Measurements from ENCODE around the gene MYD88. TPM values are rescaled to one million over a fixed set of nuclear protein-coding genes. Genes with fewer than 3 reads are reported as not detected.

Gene MYD88
- total and polyA plus RNA-seq, 9 of the 15 experiments (the other 6 are each of a cell fraction or from before 2014, with no cell fraction given), result 3.2 to 47.3 (median 27.6) TPM

DNA sequence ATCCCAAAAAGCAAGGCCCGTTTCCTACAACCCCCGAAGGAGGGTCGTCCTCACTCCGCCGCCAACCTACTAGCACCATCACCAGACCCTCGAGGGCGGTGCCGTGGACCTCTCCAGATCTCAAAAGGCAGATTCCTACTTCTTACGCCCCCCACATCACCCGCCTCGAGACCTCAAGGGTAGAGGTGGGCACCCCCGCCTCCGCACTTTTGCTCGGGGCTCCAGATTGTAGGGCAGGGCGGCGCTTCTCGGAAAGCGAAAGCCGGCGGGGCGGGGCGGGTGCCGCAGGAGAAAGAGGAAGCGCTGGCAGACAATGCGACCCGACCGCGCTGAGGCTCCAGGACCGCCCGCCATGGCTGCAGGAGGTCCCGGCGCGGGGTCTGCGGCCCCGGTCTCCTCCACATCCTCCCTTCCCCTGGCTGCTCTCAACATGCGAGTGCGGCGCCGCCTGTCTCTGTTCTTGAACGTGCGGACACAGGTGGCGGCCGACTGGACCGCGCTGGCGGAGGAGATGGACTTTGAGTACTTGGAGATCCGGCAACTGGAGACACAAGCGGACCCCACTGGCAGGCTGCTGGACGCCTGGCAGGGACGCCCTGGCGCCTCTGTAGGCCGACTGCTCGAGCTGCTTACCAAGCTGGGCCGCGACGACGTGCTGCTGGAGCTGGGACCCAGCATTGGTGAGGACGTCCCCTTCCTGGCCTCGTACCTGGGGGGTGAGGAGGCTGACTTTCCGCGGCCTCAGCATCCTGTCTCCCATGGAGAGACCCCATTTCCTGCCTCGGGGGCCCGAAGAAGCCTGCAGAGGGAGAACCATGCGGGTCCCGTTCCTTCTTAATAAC is at the start of gene MYD88 (continued):
- TF ChIP-seq NFE2 (IDR thresholded peaks at IDR 0.05; ENCODE audit: low read depth) (no peak), ZNF696 (CRISPR knock-in tag; conservative IDR thresholded peaks at IDR 0.05) (no peak), CXXC5 (CRISPR knock-in tag; IDR thresholded peaks at IDR 0.05) (no peak; the same call in 1 of the 2 replicates), HMG20B (CRISPR knock-in tag; IDR thresholded peaks at IDR 0.05) (no peak), ZNF263 (CRISPR knock-in tag; IDR thresholded peaks at IDR 0.05; ENCODE audit: borderline replicate concordance) (no peak), MIER1 (IDR thresholded peaks at IDR 0.05; ENCODE audit: low read depth) (no peak), WHSC1 (IDR thresholded peaks at IDR 0.05; ENCODE audit: low read length) (no peak), RUNX1 (IDR thresholded peaks at IDR 0.05; ENCODE audit: low read depth) (no peak), KDM2B (CRISPR knock-in tag; IDR thresholded peaks at IDR 0.05) (no peak), ZNF140 (CRISPR knock-in tag; IDR thresholded peaks at IDR 0.05) (no peak), CBX3 (IDR thresholded peaks at IDR 0.05; ENCODE audit: borderline replicate concordance in 1 of 2, low read length in 2 of 2) (no peak), ELF2 (CRISPR knock-in tag; IDR thresholded peaks at IDR 0.05) (no peak), CEBPG (CRISPR knock-in tag; IDR thresholded peaks at IDR 0.05) (no peak), CEBPG (tag; conservative IDR thresholded peaks at IDR 0.05 in 1 of 2, IDR thresholded peaks at IDR 0.05 in 1 of 2) (no peak), TOE1 (IDR thresholded peaks at IDR 0.05; ENCODE audit: borderline replicate concordance) (no peak), TOE1 (CRISPR knock-in tag; IDR thresholded peaks at IDR 0.05; ENCODE audit: borderline replicate concordance, low read depth) (no peak), ZNF347 (CRISPR knock-in tag; IDR thresholded peaks at IDR 0.05; ENCODE audit: low read depth) (no peak), ZNF224 (CRISPR knock-in tag; IDR thresholded peaks at IDR 0.05) (no peak)
- TF ChIP-seq, protein P1, sequence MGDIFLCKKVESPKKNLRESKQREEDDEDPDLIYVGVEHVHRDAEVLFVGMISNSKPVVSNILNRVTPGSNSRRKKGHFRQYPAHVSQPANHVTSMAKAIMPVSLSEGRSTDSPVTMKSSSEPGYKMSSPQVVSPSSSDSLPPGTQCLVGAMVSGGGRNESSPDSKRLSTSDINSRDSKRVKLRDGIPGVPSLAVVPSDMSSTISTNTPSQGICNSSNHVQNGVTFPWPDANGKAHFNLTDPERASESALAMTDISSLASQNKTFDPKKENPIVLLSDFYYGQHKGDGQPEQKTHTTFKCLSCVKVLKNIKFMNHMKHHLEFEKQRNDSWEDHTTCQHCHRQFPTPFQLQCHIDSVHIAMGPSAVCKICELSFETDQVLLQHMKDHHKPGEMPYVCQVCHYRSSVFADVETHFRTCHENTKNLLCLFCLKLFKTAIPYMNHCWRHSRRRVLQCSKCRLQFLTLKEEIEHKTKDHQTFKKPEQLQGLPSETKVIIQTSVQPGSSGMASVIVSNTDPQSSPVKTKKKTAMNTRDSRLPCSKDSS (IDR thresholded peaks at IDR 0.05; ENCODE audit: low read depth, partially characterized antibody), result no peak
- TF ChIP-seq, protein P2, sequence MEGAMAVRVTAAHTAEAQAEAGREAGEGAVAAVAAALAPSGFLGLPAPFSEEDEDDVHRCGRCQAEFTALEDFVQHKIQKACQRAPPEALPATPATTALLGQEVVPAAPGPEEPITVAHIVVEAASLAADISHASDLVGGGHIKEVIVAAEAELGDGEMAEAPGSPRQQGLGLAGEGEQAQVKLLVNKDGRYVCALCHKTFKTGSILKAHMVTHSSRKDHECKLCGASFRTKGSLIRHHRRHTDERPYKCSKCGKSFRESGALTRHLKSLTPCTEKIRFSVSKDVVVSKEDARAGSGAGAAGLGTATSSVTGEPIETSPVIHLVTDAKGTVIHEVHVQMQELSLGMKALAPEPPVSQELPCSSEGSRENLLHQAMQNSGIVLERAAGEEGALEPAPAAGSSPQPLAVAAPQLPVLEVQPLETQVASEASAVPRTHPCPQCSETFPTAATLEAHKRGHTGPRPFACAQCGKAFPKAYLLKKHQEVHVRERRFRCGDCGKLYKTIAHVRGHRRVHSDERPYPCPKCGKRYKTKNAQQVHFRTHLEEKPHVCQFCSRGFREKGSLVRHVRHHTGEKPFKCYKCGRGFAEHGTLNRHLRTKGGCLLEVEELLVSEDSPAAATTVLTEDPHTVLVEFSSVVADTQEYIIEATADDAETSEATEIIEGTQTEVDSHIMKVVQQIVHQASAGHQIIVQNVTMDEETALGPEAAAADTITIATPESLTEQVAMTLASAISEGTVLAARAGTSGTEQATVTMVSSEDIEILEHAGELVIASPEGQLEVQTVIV (CRISPR knock-in tag; IDR thresholded peaks at IDR 0.05; ENCODE audit: borderline replicate concordance), result no peak
- TF ChIP-seq, protein P3, sequence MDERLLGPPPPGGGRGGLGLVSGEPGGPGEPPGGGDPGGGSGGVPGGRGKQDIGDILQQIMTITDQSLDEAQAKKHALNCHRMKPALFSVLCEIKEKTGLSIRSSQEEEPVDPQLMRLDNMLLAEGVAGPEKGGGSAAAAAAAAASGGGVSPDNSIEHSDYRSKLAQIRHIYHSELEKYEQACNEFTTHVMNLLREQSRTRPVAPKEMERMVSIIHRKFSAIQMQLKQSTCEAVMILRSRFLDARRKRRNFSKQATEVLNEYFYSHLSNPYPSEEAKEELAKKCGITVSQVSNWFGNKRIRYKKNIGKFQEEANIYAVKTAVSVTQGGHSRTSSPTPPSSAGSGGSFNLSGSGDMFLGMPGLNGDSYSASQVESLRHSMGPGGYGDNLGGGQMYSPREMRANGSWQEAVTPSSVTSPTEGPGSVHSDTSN (CRISPR knock-in tag; IDR thresholded peaks at IDR 0.05; ENCODE audit: low read depth), result no peak
- TF ChIP-seq, protein P3 (tag; conservative IDR thresholded peaks at IDR 0.05; ENCODE audit: low read depth), result no peak
